Mesenchymal stem cell (in vitro differentiated cells and primary cell): ENCODE measurements around the gene MBD6.

Experiments used
- DNase-seq: peaks from one replicate; pipeline ENCODE4 v3.0.0-alpha.2; 2013
- H2AFZ ChIP-seq: one replicate; pipeline ENCODE4 v1.6.1; 2013; ENCODE audit warnings: low read depth, mild to moderate bottlenecking, control low read depth, inconsistent platforms, low read length, moderate library complexity
- H2AK5ac ChIP-seq: 2 replicates; pipeline ENCODE4 v1.6.1; 2013; ENCODE audit warnings: low read length, moderate library complexity, mild to moderate bottlenecking, inconsistent platforms; ENCODE audit not compliant: severe bottlenecking
- H2BK120ac ChIP-seq: one replicate; pipeline ENCODE4 v1.6.1; 2013; ENCODE audit warnings: low read depth, mild to moderate bottlenecking, inconsistent platforms, low read length, moderate library complexity
- H2BK12ac ChIP-seq, 2 experiments: one replicate each; pipeline ENCODE4 v1.6.1; 2013; ENCODE audit warnings: inconsistent platforms in 2 of 2, low read length in 2 of 2, mild to moderate bottlenecking in 2 of 2, moderate library complexity in 2 of 2, control low read depth in 1 of 2
- H2BK15ac ChIP-seq: one replicate; pipeline ENCODE4 v1.6.1; 2013; ENCODE audit warnings: mild to moderate bottlenecking, low read depth, inconsistent platforms; ENCODE audit not compliant: poor library complexity, severe bottlenecking
- H2BK5ac ChIP-seq: 2 replicates; pipeline ENCODE4 v1.6.1; 2013; ENCODE audit warnings: low read depth, mild to moderate bottlenecking, low read length, control low read depth, inconsistent platforms; ENCODE audit not compliant: poor library complexity, severe bottlenecking
- H3K14ac ChIP-seq, 2 experiments: one replicate each; pipeline ENCODE4 v1.6.1; 2013; ENCODE audit warnings: inconsistent platforms in 2 of 2, low read length in 2 of 2, control low read depth in 1 of 2, mild to moderate bottlenecking in 1 of 2, moderate library complexity in 1 of 2
- H3K18ac ChIP-seq, 2 experiments: one replicate each; pipeline ENCODE4 v1.6.1; 2013; ENCODE audit warnings: inconsistent platforms in 2 of 2, low read length in 2 of 2, control low read depth in 1 of 2, low read depth in 1 of 2, mild to moderate bottlenecking in 1 of 2
- H3K23ac ChIP-seq, 2 experiments: one replicate each; pipeline ENCODE4 v1.6.1; 2013; ENCODE audit warnings: inconsistent platforms in 2 of 2, low read length in 2 of 2, mild to moderate bottlenecking in 2 of 2, moderate library complexity in 2 of 2, control low read depth in 1 of 2
- H3K27ac ChIP-seq: 2 replicates; pipeline ENCODE4 v1.5.1; 2013; ENCODE audit warnings: mild to moderate bottlenecking, moderate library complexity, low read length, control low read depth, inconsistent platforms; ENCODE audit not compliant: poor library complexity, severe bottlenecking
- H3K27me3 ChIP-seq, 2 experiments: 2 replicates each; pipeline versions ENCODE4 v1.6.1 to v1.7.0; 2013; ENCODE audit warnings: low read length in 2 of 2, mild to moderate bottlenecking in 2 of 2, moderate library complexity in 2 of 2, control low read depth in 1 of 2, inconsistent platforms in 1 of 2; ENCODE audit not compliant: control insufficient read depth in 1 of 2, insufficient read depth in 1 of 2
- H3K36me3 ChIP-seq, 2 experiments: 2 replicates each; pipeline versions ENCODE4 v1.6.1 to v1.7.0; 2013; ENCODE audit warnings: low read length in 2 of 2, control low read depth in 1 of 2, inconsistent platforms in 1 of 2, low read depth in 1 of 2, mild to moderate bottlenecking in 1 of 2; ENCODE audit not compliant: insufficient read depth in 2 of 2, control insufficient read depth in 1 of 2
- H3K4ac ChIP-seq, 2 experiments: one replicate each; pipeline ENCODE4 v1.6.1; 2013; ENCODE audit warnings: inconsistent platforms in 2 of 2, low read length in 2 of 2, mild to moderate bottlenecking in 2 of 2, moderate library complexity in 2 of 2, control low read depth in 1 of 2, low read depth in 1 of 2
- H3K4me1 ChIP-seq: 2 replicates; pipeline ENCODE4 v1.6.1; 2013; ENCODE audit warnings: low read depth, low read length, control low read depth; ENCODE audit not compliant: control insufficient read depth, insufficient read depth
- H3K4me2 ChIP-seq: 2 replicates; pipeline ENCODE4 v1.6.1; 2013; ENCODE audit warnings: low read length, mild to moderate bottlenecking, inconsistent platforms; ENCODE audit not compliant: poor library complexity, severe bottlenecking
- H3K4me3 ChIP-seq, 2 experiments: 2 replicates each; pipeline versions ENCODE4 v1.5.1 to v1.7.0; 2013; ENCODE audit warnings: low read length in 2 of 2, mild to moderate bottlenecking in 2 of 2, control low read depth in 1 of 2, low read depth in 1 of 2; ENCODE audit not compliant: insufficient read depth in 1 of 2
- H3K79me1 ChIP-seq: replicated peaks from 2 replicates; pipeline ENCODE4 v1.6.1; 2013; ENCODE audit warnings: mild to moderate bottlenecking, control low read depth, low read length, inconsistent platforms; ENCODE audit not compliant: poor library complexity, severe bottlenecking
- H3K9ac ChIP-seq: 2 replicates; pipeline ENCODE4 v1.7.0; 2013; ENCODE audit warnings: mild to moderate bottlenecking, low read length, moderate library complexity
- H3K9me3 ChIP-seq: 2 replicates; pipeline ENCODE4 v1.7.0; 2013; ENCODE audit warnings: mild to moderate bottlenecking, low read length; ENCODE audit not compliant: control insufficient read depth
- H4K8ac ChIP-seq: one replicate; pipeline ENCODE4 v1.6.1; 2013; ENCODE audit warnings: inconsistent platforms, mild to moderate bottlenecking, low read length, moderate library complexity
- H4K91ac ChIP-seq: one replicate; pipeline ENCODE4 v1.6.1; 2013; ENCODE audit warnings: mild to moderate bottlenecking, low read length, inconsistent platforms
- WGBS: methylation state at CpG from one replicate; pipeline ENCODE4 v1.1.7; 2013; ENCODE audit warnings: mixed read lengths; 5-methylcytosine and 5-hydroxymethylcytosine counted together

The MBD6 gene

DNA sequence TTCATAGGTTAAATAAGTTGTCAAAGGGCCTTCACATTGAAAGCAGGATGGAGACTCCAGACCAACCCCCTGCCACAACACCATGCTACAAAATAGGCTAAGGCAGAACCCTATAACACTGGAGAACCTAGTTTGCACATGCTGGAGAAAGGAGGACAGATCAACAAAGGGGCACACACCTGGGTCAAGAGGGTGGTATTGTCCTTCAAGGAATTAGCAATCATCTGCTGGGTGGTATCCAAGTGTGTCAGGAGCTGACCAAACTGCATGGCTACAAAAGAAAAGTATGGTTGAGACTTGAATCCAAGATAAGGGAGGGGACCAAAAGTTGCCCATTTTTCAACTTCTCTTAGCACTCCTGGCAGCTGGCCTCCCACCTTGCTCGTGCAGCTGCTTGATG is 9.2 kb downstream of the MBD6 start:
- Histone ChIP-seq H3K36me3 (peaks cover 82 to 92% of the 10 kb centered on the region in 2 experiments), H3K18ac (no peak overlapping the region), H2BK120ac (no peak overlapping the region), H3K4me2 (no peak overlapping the region), H3K9me3 (no peaks in the 10 kb centered on the region), H3K4me1 (peaks cover under 1% of the 10 kb centered on the region), H3K27me3 (no peaks in the 10 kb centered on the region), H3K4me3 (no peak overlapping the region), H2AK5ac (no peak overlapping the region), H2AFZ (no peak overlapping the region), H2BK12ac (no peak overlapping the region), H3K9ac (no peak overlapping the region), H3K4ac (no peak overlapping the region), H3K79me1 (peaks cover 44% of the 10 kb centered on the region), H2BK15ac (no peak overlapping the region), H4K8ac (no peak overlapping the region), H3K27ac (no peak overlapping the region), H2BK5ac (no peak overlapping the region), H4K91ac (no peak overlapping the region), H3K14ac (no peak overlapping the region), H3K23ac (no peak overlapping the region)
- no peak for DNase-seq
- WGBS: 91% methylated on average over 1 of the region's 1 CpG

DNA sequence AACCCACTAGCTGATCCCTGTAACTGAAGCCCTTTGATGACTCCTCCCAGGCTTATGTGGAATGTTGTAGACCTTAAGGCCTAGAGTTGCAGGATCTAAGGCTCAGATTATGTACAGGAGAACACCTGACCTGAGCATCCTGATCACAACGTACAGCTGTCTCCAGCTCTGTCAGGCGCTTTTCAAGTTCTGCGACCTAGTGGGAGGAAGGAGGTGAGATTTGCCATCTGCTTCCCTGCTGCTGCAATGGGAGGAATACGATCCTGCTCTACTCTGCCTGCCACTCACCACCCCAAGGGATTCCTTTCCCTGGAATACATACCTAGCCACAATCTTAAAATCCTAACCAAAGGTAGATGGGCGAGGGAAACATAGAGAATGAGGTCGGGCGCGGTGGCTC is 10.5 kb downstream of the MBD6 start:
- Histone ChIP-seq H3K4me1 (no peaks in the 10 kb centered on the region), H3K23ac (no peak overlapping the region), H2AK5ac (no peak overlapping the region), H3K4me3 (no peak overlapping the region), H3K79me1 (peaks cover 41% of the 10 kb centered on the region), H3K4ac (no peak overlapping the region), H3K27me3 (no peaks in the 10 kb centered on the region), H3K9ac (no peak overlapping the region), H2AFZ (no peak overlapping the region), H2BK5ac (no peak overlapping the region), H4K91ac (no peak overlapping the region), H3K4me2 (no peak overlapping the region), H2BK15ac (no peak overlapping the region), H3K14ac (no peak overlapping the region), H2BK120ac (no peak overlapping the region), H2BK12ac (no peak overlapping the region), H4K8ac (no peak overlapping the region), H3K18ac (no peak overlapping the region), H3K36me3 (peaks cover 72 to 91% of the 10 kb centered on the region in 2 experiments), H3K9me3 (no peaks in the 10 kb centered on the region), H3K27ac (no peak overlapping the region)
- WGBS: 96% methylated on average over 8 of the region's 8 CpGs
- no peak for DNase-seq

DNA sequence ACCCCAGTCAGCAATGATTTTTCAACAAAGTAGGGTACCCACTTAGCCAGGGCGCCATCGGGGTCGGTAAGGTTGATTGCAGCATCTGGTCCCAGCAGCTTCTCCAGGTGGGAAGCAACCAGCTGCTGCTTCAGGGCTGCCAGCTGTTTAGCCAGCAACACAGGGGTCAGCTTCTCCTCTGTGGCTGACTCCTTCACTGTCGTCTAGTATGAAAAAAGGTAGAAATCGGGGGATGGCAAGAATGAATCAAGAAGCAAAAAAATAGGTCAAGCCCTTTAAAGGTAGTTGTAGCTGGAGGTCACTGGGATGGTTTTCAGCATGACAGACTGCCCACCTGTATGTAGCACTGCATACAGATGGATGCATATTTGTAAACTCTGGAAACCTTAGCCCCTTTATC is 11.6 kb downstream of the MBD6 start:
- Histone ChIP-seq H3K27ac (no peak overlapping the region), H3K4me2 (no peak overlapping the region), H2BK5ac (no peak overlapping the region), H2BK120ac (no peak overlapping the region), H3K4ac (no peak overlapping the region), H3K14ac (no peak overlapping the region), H3K23ac (no peak overlapping the region), H4K8ac (no peak overlapping the region), H4K91ac (no peak overlapping the region), H2BK12ac (no peak overlapping the region), H3K9ac (no peak overlapping the region), H3K4me1 (no peaks in the 10 kb centered on the region), H3K9me3 (no peaks in the 10 kb centered on the region), H3K27me3 (no peaks in the 10 kb centered on the region), H3K4me3 (no peak overlapping the region), H3K79me1 (peaks cover 39% of the 10 kb centered on the region), H3K18ac (no peak overlapping the region), H2AFZ (no peak overlapping the region), H2AK5ac (no peak overlapping the region), H3K36me3 (peaks cover 66 to 93% of the 10 kb centered on the region in 2 experiments), H2BK15ac (no peak overlapping the region)
- 93% methylated on average over 5 of the region's 5 CpGs for WGBS
- DNase-seq: no peak

DNA sequence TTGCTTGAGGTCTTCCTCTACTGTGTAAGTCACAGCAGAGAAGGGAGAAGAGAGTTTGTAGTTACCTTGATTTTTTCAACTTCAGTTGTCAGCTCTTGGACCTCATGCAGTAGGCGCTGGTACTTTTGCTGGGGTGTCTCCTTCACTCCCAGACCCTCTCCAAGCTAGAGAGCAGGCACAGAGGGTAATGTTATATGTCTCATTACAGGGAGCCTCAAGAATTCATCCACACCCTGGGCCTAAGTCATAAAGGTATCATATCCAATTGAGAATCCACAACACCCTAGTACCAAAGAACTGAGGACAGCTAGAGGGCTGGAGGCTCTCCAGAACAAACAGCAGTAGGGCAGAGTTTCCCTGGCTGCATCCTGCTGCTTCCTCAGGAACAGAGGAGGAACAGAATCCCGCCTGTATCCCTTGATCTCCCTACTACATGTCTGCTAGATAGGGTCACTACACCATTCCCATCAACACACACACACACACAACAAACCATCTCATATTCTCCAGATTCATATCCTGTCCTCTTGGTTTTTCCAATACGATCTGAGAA is 12.4 kb downstream of the MBD6 start:
- H4K91ac ChIP-seq: no peak overlapping the region
- DNase-seq: no peak
- WGBS: 96% methylated on average over 2 of the region's 3 CpGs
- H3K23ac ChIP-seq: no peak overlapping the region
- H3K4ac ChIP-seq: no peak overlapping the region
- no peak overlapping the region for H2BK12ac ChIP-seq
- H2AFZ ChIP-seq: no peak overlapping the region
- H3K36me3 ChIP-seq: peaks cover 62 to 91% of the 10 kb centered on the region in 2 experiments
- no peaks in the 10 kb centered on the region for H3K4me1 ChIP-seq
- H2AK5ac ChIP-seq: no peak overlapping the region
- H2BK120ac ChIP-seq: no peak overlapping the region
- no peaks in the 10 kb centered on the region for H3K27me3 ChIP-seq
- H2BK5ac ChIP-seq: no peak overlapping the region
- no peak overlapping the region for H2BK15ac ChIP-seq
- H3K14ac ChIP-seq: no peak overlapping the region
- peaks cover 43% of the 10 kb centered on the region for H3K79me1 ChIP-seq
- no peak overlapping the region for H3K27ac ChIP-seq
- no peak overlapping the region for H3K18ac ChIP-seq
- no peaks in the 10 kb centered on the region for H3K9me3 ChIP-seq
- H3K9ac ChIP-seq: no peak overlapping the region
- no peak overlapping the region for H3K4me3 ChIP-seq
- H3K4me2 ChIP-seq: no peak overlapping the region
- no peak overlapping the region for H4K8ac ChIP-seq
